Panc1 (cell line): ENCODE measurements around the gene MIOX. TPM values are rescaled to one million over a fixed set of nuclear protein-coding genes. Genes with fewer than 3 reads are reported as not detected.

Experiments used
- ATAC-seq: fragments of 200-7000 bp; cut with Tn5 transposase; 2 replicates; pipeline ENCODE4 v1.9.1; 2020; ENCODE audit warnings: mild to moderate bottlenecking, moderate library complexity
- Bru-seq: library from RNA; stranded (reverse); fragments of 400-500 nt; gene quantifications from one replicate; lab custom pipeline; 2021; lab: Mats Ljungman, UMichigan
- BruChase-seq, 2 experiments: library from RNA; stranded (reverse); fragments of 400-500 nt; gene quantifications; one replicate each; lab custom pipeline; 2021; lab: Mats Ljungman, UMichigan
- BruUV-seq: library from RNA; stranded (reverse); fragments of 400-500 nt; replicated peaks from 2 replicates; lab custom pipeline; 2021; lab: Mats Ljungman, UMichigan
- CTCF ChIA-PET: fragments of 300-600 bp; sonication (Branson Sonifier 250); formaldehyde crosslinking; loops from one replicate; lab custom pipeline; 2022; ENCODE audit warnings: antibody characterized with exemption; lab: Charles Lee
- POLR2A ChIA-PET: fragments of 300-600 bp; sonication (Branson Sonifier 250); formaldehyde crosslinking; loops from one replicate; lab custom pipeline; 2022; ENCODE audit warnings: antibody characterized with exemption; lab: Charles Lee
- DNase-seq: peaks from one replicate; pipeline ENCODE4 v3.0.0-alpha.2; 2010; ENCODE audit warnings: low read depth, low spot score
- H3K27ac ChIP-seq: 2 replicates; pipeline ENCODE4 v1.5.1; 2011; ENCODE audit warnings: mild to moderate bottlenecking, low read length, inconsistent platforms
- H3K27me3 ChIP-seq: fragments of 200-500 bp; sonication (Bioruptor generic); 2 replicates; pipeline ENCODE4 v1.6.0; 2014; ENCODE audit warnings: low read length, inconsistent platforms; ENCODE audit not compliant: control insufficient read depth, insufficient read depth
- H3K36me3 ChIP-seq: fragments of 200-500 bp; sonication (Bioruptor generic); 2 replicates; pipeline ENCODE4 v1.5.1; 2014; ENCODE audit warnings: inconsistent platforms, mild to moderate bottlenecking, low read length, moderate library complexity; ENCODE audit not compliant: control insufficient read depth, insufficient read depth
- H3K4me1 ChIP-seq: 2 replicates; pipeline ENCODE4 v1.5.1; 2011; ENCODE audit warnings: inconsistent platforms, mild to moderate bottlenecking, low read length, moderate library complexity; ENCODE audit not compliant: control insufficient read depth, insufficient read depth
- H3K4me3 ChIP-seq, 2 experiments: 2 replicates each; pipeline ENCODE4 v1.5.1; 2011 to 2012; ENCODE audit warnings: low read depth in 2 of 2, low read length in 2 of 2, mild to moderate bottlenecking in 2 of 2, inconsistent platforms in 1 of 2, moderate library complexity in 1 of 2
- H3K9me3 ChIP-seq: fragments of 200-500 bp; sonication (Bioruptor generic); 2 replicates; pipeline ENCODE4 v1.5.1; 2014; ENCODE audit warnings: low read depth, mild to moderate bottlenecking, inconsistent platforms, low read length, moderate library complexity; ENCODE audit not compliant: control insufficient read depth, insufficient read depth
- POLR2AphosphoS5 ChIP-seq: IDR thresholded peaks from 2 replicates; pipeline ENCODE4 v1.6.1; 2012; ENCODE audit warnings: mild to moderate bottlenecking, low read depth, low read length, moderate library complexity
- SIN3A ChIP-seq: IDR thresholded peaks from 2 replicates; pipeline ENCODE4 v1.6.1; 2012; ENCODE audit warnings: low read depth, mild to moderate bottlenecking, low read length, moderate library complexity, borderline replicate concordance; ENCODE audit not compliant: insufficient read depth
- TCF7L2 ChIP-seq: IDR thresholded peaks from 2 replicates; pipeline ENCODE4 v1.6.1; 2011; ENCODE audit warnings: mild to moderate bottlenecking, low read depth, low read length, inconsistent platforms
- in situ Hi-C: cut with HindIII; loops from 2 replicates; pipeline ENCODE4 v1.10.0; 2016; ENCODE audit warnings: low sequenced_read_pairs, low pct_unique_long_range_greater_than_20kb
- intact Hi-C: fragments of 100-400 bp; cut with micrococcal nuclease; formaldehyde crosslinking; loops from one replicate; pipeline ENCODE4 v1.10.0; 2022; ENCODE audit not compliant: unreplicated experiment
- long read RNA-seq: library from polyadenylated mRNA; unstranded; transcript quantifications from one replicate; pipeline ENCODE4 v2.0.0, GENCODE V29; 2021; ENCODE audit not compliant: unreplicated experiment
- polyA plus RNA-seq: library from polyadenylated mRNA; unstranded; fragments of >200 nt; gene quantifications from one replicate; pipeline ENCODE4 v1.2.1, GENCODE V29; 2012; ENCODE audit warnings: missing spikeins; ENCODE audit not compliant: insufficient read length
- total RNA-seq: library from RNA; stranded (reverse); gene quantifications from one replicate; pipeline ENCODE4 v1.2.1, GENCODE V29; 2021; ENCODE audit not compliant: unreplicated experiment
- TF ChIP-seq, protein P1 (sequence below), 2 experiments: IDR thresholded peaks; 2 replicates each; pipeline ENCODE4 v1.6.1; 2011 to 2012; ENCODE audit warnings: low read depth in 2 of 2, control low read depth in 1 of 2, low read length in 1 of 2, mild to moderate bottlenecking in 1 of 2, moderate library complexity in 1 of 2; ENCODE audit not compliant: insufficient read depth in 1 of 2
- TF ChIP-seq, protein P2 (sequence below): fragments of 450-650 bp; IDR thresholded peaks from 2 replicates; pipeline ENCODE4 v1.5.1; 2017; ENCODE audit warnings: mild to moderate bottlenecking

The MIOX gene
- total RNA-seq: 0.23 TPM
- 0.33 TPM for polyA plus RNA-seq
- percentile 18 among the genes with signal in this experiment for Bru-seq, nascent RNA
- percentile 16 among the genes with signal in this experiment for BruChase-seq, experiment 1, labeled RNA remaining after a 2-hour chase
- BruChase-seq, experiment 2, labeled RNA remaining after a 6-hour chase: percentile 19 among the genes with signal in this experiment
- long read RNA-seq: 0 reads

GRCh38 chr22:50486561-50487289 lies at the start of gene MIOX:
Gene MIOX (plus strand): TSS chr22:50486859. CDS start chr22:50486898, 39 bp downstream.
- ChIA-PET POLR2A (no interaction called here), CTCF (no interaction called here)
- Histone ChIP-seq H3K9me3 (no peaks in the 10 kb centered on the region), H3K27ac (no peak within 1 kb of the TSS), H3K4me3 (no peak within 1 kb of the TSS), H3K27me3 (no peaks in the 10 kb centered on the region), H3K36me3 (no peaks in the 10 kb centered on the region), H3K4me1 (peaks cover 13% of the 10 kb centered on the region)
- ATAC-seq: peak; percentile 68
- intact Hi-C loops (no loop called here), in situ Hi-C loops (no loop called here)
- DNase-seq: no peak
- BruUV-seq: no TSS peak
- TF ChIP-seq, protein P1, sequence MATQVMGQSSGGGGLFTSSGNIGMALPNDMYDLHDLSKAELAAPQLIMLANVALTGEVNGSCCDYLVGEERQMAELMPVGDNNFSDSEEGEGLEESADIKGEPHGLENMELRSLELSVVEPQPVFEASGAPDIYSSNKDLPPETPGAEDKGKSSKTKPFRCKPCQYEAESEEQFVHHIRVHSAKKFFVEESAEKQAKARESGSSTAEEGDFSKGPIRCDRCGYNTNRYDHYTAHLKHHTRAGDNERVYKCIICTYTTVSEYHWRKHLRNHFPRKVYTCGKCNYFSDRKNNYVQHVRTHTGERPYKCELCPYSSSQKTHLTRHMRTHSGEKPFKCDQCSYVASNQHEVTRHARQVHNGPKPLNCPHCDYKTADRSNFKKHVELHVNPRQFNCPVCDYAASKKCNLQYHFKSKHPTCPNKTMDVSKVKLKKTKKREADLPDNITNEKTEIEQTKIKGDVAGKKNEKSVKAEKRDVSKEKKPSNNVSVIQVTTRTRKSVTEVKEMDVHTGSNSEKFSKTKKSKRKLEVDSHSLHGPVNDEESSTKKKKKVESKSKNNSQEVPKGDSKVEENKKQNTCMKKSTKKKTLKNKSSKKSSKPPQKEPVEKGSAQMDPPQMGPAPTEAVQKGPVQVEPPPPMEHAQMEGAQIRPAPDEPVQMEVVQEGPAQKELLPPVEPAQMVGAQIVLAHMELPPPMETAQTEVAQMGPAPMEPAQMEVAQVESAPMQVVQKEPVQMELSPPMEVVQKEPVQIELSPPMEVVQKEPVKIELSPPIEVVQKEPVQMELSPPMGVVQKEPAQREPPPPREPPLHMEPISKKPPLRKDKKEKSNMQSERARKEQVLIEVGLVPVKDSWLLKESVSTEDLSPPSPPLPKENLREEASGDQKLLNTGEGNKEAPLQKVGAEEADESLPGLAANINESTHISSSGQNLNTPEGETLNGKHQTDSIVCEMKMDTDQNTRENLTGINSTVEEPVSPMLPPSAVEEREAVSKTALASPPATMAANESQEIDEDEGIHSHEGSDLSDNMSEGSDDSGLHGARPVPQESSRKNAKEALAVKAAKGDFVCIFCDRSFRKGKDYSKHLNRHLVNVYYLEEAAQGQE (IDR thresholded peaks at IDR 0.05; ENCODE audit: insufficient read depth in 1 of 2, low read depth in 2 of 2, low read length in 1 of 2): no peak
- TF ChIP-seq SIN3A (no peak), TCF7L2 (no peak), POLR2AphosphoS5 (no peak)
- TF ChIP-seq, protein P2, sequence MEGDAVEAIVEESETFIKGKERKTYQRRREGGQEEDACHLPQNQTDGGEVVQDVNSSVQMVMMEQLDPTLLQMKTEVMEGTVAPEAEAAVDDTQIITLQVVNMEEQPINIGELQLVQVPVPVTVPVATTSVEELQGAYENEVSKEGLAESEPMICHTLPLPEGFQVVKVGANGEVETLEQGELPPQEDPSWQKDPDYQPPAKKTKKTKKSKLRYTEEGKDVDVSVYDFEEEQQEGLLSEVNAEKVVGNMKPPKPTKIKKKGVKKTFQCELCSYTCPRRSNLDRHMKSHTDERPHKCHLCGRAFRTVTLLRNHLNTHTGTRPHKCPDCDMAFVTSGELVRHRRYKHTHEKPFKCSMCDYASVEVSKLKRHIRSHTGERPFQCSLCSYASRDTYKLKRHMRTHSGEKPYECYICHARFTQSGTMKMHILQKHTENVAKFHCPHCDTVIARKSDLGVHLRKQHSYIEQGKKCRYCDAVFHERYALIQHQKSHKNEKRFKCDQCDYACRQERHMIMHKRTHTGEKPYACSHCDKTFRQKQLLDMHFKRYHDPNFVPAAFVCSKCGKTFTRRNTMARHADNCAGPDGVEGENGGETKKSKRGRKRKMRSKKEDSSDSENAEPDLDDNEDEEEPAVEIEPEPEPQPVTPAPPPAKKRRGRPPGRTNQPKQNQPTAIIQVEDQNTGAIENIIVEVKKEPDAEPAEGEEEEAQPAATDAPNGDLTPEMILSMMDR: no peak

DNA sequence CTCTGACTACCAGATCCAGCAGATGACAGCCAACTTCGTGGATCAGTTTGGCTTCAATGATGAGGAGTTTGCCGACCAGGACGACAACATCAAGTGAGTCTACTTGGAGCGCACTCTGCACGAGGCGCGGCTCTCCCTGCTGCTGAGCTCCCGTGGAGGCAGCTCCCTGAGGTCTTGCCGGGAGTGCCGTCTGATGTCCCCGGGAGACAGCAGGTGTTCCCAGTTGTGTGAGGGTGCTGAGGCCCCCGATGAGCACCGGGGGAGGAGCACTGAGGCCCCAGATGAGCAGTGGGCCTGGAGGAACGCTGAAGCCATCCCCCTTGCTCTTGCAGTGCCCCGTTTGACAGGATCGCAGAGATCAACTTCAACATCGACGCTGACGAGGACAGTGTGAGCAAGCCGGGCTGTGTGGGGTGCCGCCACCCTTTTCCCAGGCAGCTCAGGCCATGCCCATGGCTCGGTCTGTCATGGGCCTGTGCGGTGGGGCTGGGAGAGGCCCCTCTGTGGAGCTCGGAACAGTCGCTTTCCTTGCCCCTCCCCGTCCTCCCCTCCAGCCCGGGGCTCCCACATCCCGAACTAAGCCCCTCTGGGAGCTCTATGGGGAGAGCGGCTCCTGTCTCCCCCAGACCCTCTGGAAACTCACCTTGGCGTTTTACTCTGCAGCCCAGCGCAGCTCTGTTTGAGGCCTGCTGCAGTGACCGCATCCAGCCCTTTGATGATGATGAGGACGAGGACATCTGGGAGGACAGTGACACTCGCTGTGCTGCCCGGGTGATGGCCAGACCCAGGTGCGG lies 49.0 kb upstream of the MIOX start:
- Histone ChIP-seq H3K27me3 (no peaks in the 10 kb centered on the region), H3K4me1 (no peaks in the 10 kb centered on the region; the same call in 1 of the 2 replicates), H3K4me3 (no peak overlapping the region), H3K27ac (no peak overlapping the region), H3K9me3 (no peaks in the 10 kb centered on the region), H3K36me3 (no peaks in the 10 kb centered on the region)
- in situ Hi-C loops (no loop called here), intact Hi-C loops (no loop called here)
- ATAC-seq: no peak
- no peak for DNase-seq
- ChIA-PET CTCF (no interaction called here), POLR2A (interaction anchor here (0.5 kb wide), 1 partner anchor 13 kb away, joined by 3 read pairs; no protein-coding TSS in a partner anchor)
- no TSS peak for BruUV-seq
- TF ChIP-seq SIN3A: no peak
